ENCODE results near the gene MLXIP. TPM values are rescaled to one million over a fixed set of nuclear protein-coding genes. Genes with fewer than 3 reads are reported as not detected.

Gene MLXIP
- total and polyA plus RNA-seq, 4 donors, result 10.3 to 65.1 (median 44.4) TPM

DNA sequence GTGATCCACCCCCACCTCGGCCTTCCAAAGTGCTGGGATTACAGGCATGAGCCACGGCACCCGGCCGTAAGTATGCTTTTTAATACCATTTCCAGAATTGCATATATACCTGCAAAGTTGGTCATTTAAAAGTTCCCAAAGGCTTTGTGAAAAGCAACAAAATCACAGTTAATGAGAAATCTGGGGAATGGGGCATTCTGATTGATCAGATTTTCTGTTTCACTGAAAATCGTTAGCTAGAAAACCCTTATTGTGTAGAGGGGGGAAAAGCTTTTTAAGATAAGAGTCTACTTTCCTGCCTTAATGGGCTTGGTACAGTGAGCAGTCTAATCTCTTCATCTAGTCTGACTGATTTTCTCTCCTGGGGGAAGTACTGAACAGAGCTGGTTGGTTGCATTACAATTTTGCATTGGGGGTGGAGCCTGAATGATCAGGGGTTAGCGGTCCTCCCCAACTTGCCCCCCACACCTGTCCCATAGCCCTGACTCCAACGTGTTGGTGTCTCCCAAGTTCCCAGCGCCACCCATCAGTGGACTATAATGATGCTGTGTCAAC is 71.6 kb downstream of the MLXIP start:
- Histone ChIP-seq H3K9me3 (ENCODE audit: control insufficient read depth, low read length) (no peaks in the 10 kb centered on the region), H3K27me3 (ENCODE audit: control insufficient read depth in 1 of 2, insufficient read depth in 2 of 2, low read length in 1 of 2) (no peaks in the 10 kb centered on the region), H3K27ac (ENCODE audit: low read depth in 1 of 2, low read length in 2 of 2) (no peak overlapping the region), H3K4me1 (ENCODE audit: control insufficient read depth in 1 of 2, insufficient read depth in 2 of 2, low read length in 2 of 2) (no peaks in the 10 kb centered on the region), H3K36me3 (ENCODE audit: control insufficient read depth in 1 of 2, insufficient read depth in 2 of 2, low read length in 1 of 2) (no peaks in the 10 kb centered on the region), H3K4me3 (ENCODE audit: low read length in 2 of 2) (no peak overlapping the region)
- ATAC-seq (ENCODE audit: low FRiP score) (no peak), DNase-seq (no peak)
- 79 to 80% methylated on average over 8 of the region's 8 CpGs for WGBS, 2 donors
- intact Hi-C loops (cut with DNase I), result no loop called here

- H3K27ac ChIP-seq (ENCODE audit: low read depth in 1 of 2, low read length in 2 of 2), result no peak overlapping the region
- no peaks in the 10 kb centered on the region for H3K9me3 ChIP-seq (ENCODE audit: control insufficient read depth, low read length)
- no peaks in the 10 kb centered on the region for H3K4me1 ChIP-seq (ENCODE audit: control insufficient read depth in 1 of 2, insufficient read depth in 2 of 2, low read length in 2 of 2)
- no peak overlapping the region for H3K4me3 ChIP-seq (ENCODE audit: low read length in 2 of 2)
- no peaks in the 10 kb centered on the region for H3K36me3 ChIP-seq (ENCODE audit: control insufficient read depth in 1 of 2, insufficient read depth in 2 of 2, low read length in 1 of 2)
- ATAC-seq (ENCODE audit: low FRiP score), result no peak
- no peak for DNase-seq
- H3K27me3 ChIP-seq (ENCODE audit: control insufficient read depth in 1 of 2, insufficient read depth in 2 of 2, low read length in 1 of 2), result no peaks in the 10 kb centered on the region
- WGBS, 2 donors, result 59 to 67% methylated on average over 9 of the region's 9 CpGs
- intact Hi-C loops (cut with DNase I), result no loop called here
These were observed 74.2 kb downstream of the MLXIP start for GRCh38 chr12:122152754-122153153.

DNA sequence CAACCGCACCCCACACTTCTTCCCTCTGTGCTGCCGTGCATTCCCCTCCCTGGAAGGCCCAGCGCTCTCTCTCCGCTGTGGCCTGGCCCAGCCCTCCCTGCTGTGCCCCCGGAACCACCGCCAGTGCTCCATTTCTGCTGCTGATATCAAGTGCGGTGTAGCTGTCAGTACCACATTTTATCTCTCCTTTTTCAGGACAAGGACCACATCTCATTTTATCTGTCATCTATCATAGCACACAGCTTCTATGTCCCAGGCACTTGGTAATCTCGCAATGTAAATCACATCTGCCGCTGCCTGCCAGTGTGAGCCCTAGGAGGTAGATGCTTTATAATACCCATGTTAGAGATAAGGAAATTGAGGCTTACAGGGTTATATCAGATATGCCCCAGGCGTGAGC is 77.1 kb downstream of the MLXIP start:
- H3K9me3 ChIP-seq (ENCODE audit: control insufficient read depth, low read length), result no peaks in the 10 kb centered on the region
- no peaks in the 10 kb centered on the region for H3K4me1 ChIP-seq (ENCODE audit: control insufficient read depth in 1 of 2, insufficient read depth in 2 of 2, low read length in 2 of 2)
- ATAC-seq (ENCODE audit: low FRiP score) (no peak), DNase-seq (no peak)
- 86 to 88% methylated on average over 10 of the region's 10 CpGs for WGBS, 2 donors
- no peak overlapping the region for H3K4me3 ChIP-seq (ENCODE audit: low read length in 2 of 2)
- intact Hi-C loops (cut with DNase I), result no loop called here
- no peaks in the 10 kb centered on the region for H3K27me3 ChIP-seq (ENCODE audit: control insufficient read depth in 1 of 2, insufficient read depth in 2 of 2, low read length in 1 of 2)
- H3K27ac ChIP-seq (ENCODE audit: low read depth in 1 of 2, low read length in 2 of 2), result no peak overlapping the region
- no peaks in the 10 kb centered on the region for H3K36me3 ChIP-seq (ENCODE audit: control insufficient read depth in 1 of 2, insufficient read depth in 2 of 2, low read length in 1 of 2)

GRCh38 chr12:122158700-122159285 is 80.2 kb downstream of the MLXIP start:
- intact Hi-C loops (cut with DNase I), result no loop called here
- ATAC-seq (ENCODE audit: low FRiP score), result no peak
- Histone ChIP-seq H3K4me3 (ENCODE audit: low read length in 2 of 2) (no peak overlapping the region), H3K36me3 (ENCODE audit: control insufficient read depth in 1 of 2, insufficient read depth in 2 of 2, low read length in 1 of 2) (no peaks in the 10 kb centered on the region), H3K4me1 (ENCODE audit: control insufficient read depth in 1 of 2, insufficient read depth in 2 of 2, low read length in 2 of 2) (no peaks in the 10 kb centered on the region), H3K27ac (ENCODE audit: low read depth in 1 of 2, low read length in 2 of 2) (no peak overlapping the region), H3K9me3 (ENCODE audit: control insufficient read depth, low read length) (no peaks in the 10 kb centered on the region), H3K27me3 (ENCODE audit: control insufficient read depth in 1 of 2, insufficient read depth in 2 of 2, low read length in 1 of 2) (no peaks in the 10 kb centered on the region)
- DNase-seq, result no peak
- WGBS, 2 donors, result 87 to 89% methylated on average over 7 of the region's 7 CpGs

- Histone ChIP-seq H3K27me3 (ENCODE audit: control insufficient read depth in 1 of 2, insufficient read depth in 2 of 2, low read length in 1 of 2) (no peaks in the 10 kb centered on the region), H3K4me1 (ENCODE audit: control insufficient read depth in 1 of 2, insufficient read depth in 2 of 2, low read length in 2 of 2) (no peaks in the 10 kb centered on the region), H3K9me3 (ENCODE audit: control insufficient read depth, low read length) (no peaks in the 10 kb centered on the region), H3K4me3 (ENCODE audit: low read length in 2 of 2) (no peak overlapping the region), H3K27ac (ENCODE audit: low read depth in 1 of 2, low read length in 2 of 2) (no peak overlapping the region), H3K36me3 (ENCODE audit: control insufficient read depth in 1 of 2, insufficient read depth in 2 of 2, low read length in 1 of 2) (no peaks in the 10 kb centered on the region)
- intact Hi-C loops (cut with DNase I), result no loop called here
- 73 to 74% methylated on average over 4 of the region's 4 CpGs for WGBS, 2 donors
- DNase-seq (no peak), ATAC-seq (ENCODE audit: low FRiP score) (no peak)
These were observed 81.3 kb downstream of the MLXIP start for GRCh38 chr12:122159882-122160281.

- H3K4me3 ChIP-seq (ENCODE audit: low read length in 2 of 2), result no peak overlapping the region
- H3K9me3 ChIP-seq (ENCODE audit: control insufficient read depth, low read length), result no peaks in the 10 kb centered on the region
- no peaks in the 10 kb centered on the region for H3K36me3 ChIP-seq (ENCODE audit: control insufficient read depth in 1 of 2, insufficient read depth in 2 of 2, low read length in 1 of 2)
- no peaks in the 10 kb centered on the region for H3K4me1 ChIP-seq (ENCODE audit: control insufficient read depth in 1 of 2, insufficient read depth in 2 of 2, low read length in 2 of 2)
- intact Hi-C loops (cut with DNase I), result no loop called here
- ATAC-seq (ENCODE audit: low FRiP score) (no peak), DNase-seq (no peak)
- WGBS, 2 donors, result 83 to 84% methylated on average over 11 of the region's 11 CpGs
- no peaks in the 10 kb centered on the region for H3K27me3 ChIP-seq (ENCODE audit: control insufficient read depth in 1 of 2, insufficient read depth in 2 of 2, low read length in 1 of 2)
- no peak overlapping the region for H3K27ac ChIP-seq (ENCODE audit: low read depth in 1 of 2, low read length in 2 of 2)
These were observed 82.2 kb downstream of the MLXIP start for GRCh38 chr12:122160761-122161160.

- intact Hi-C loops (cut with DNase I), result no loop called here
- no peak for ATAC-seq (ENCODE audit: low FRiP score)
These were observed 83.1 kb downstream of the MLXIP start for GRCh38 chr12:122161682-122162081.

GRCh38 chr12:122162976-122163375 is 84.4 kb downstream of the MLXIP start:
- WGBS, 2 donors, result 79 to 90% methylated on average over 3 of the region's 3 CpGs
- H3K27me3 ChIP-seq (ENCODE audit: control insufficient read depth in 1 of 2, insufficient read depth in 2 of 2, low read length in 1 of 2), result no peaks in the 10 kb centered on the region

More at GRCh38 chr12:122161682-122162081, 83.1 kb downstream of the MLXIP start:
- H3K9me3 ChIP-seq (ENCODE audit: control insufficient read depth, low read length), result no peaks in the 10 kb centered on the region
- H3K27ac ChIP-seq (ENCODE audit: low read depth in 1 of 2, low read length in 2 of 2), result no peak overlapping the region
- no peaks in the 10 kb centered on the region for H3K27me3 ChIP-seq (ENCODE audit: control insufficient read depth in 1 of 2, insufficient read depth in 2 of 2, low read length in 1 of 2)
- H3K36me3 ChIP-seq (ENCODE audit: control insufficient read depth in 1 of 2, insufficient read depth in 2 of 2, low read length in 1 of 2), result no peaks in the 10 kb centered on the region
- no peaks in the 10 kb centered on the region for H3K4me1 ChIP-seq (ENCODE audit: control insufficient read depth in 1 of 2, insufficient read depth in 2 of 2, low read length in 2 of 2)
- no peak for DNase-seq
- H3K4me3 ChIP-seq (ENCODE audit: low read length in 2 of 2), result no peak overlapping the region
- 81 to 82% methylated on average over 8 of the region's 8 CpGs for WGBS, 2 donors

More at GRCh38 chr12:122162976-122163375, 84.4 kb downstream of the MLXIP start:
- Histone ChIP-seq H3K4me1 (ENCODE audit: control insufficient read depth in 1 of 2, insufficient read depth in 2 of 2, low read length in 2 of 2) (no peaks in the 10 kb centered on the region), H3K27ac (ENCODE audit: low read depth in 1 of 2, low read length in 2 of 2) (no peak overlapping the region), H3K36me3 (ENCODE audit: control insufficient read depth in 1 of 2, insufficient read depth in 2 of 2, low read length in 1 of 2) (no peaks in the 10 kb centered on the region), H3K4me3 (ENCODE audit: low read length in 2 of 2) (no peak overlapping the region), H3K9me3 (ENCODE audit: control insufficient read depth, low read length) (no peaks in the 10 kb centered on the region)
- ATAC-seq (ENCODE audit: low FRiP score) (no peak), DNase-seq (no peak)
- intact Hi-C loops (cut with DNase I), result no loop called here
